ENCODE data around the gene KLF13. TPM values are rescaled to one million over a fixed set of nuclear protein-coding genes. Genes with fewer than 3 reads are reported as not detected.

The KLF13 gene
- polyA plus RNA-seq, 1 donor (not counting 4 experiments of a cell fraction or from before 2014, with no cell fraction given): 66.7 TPM

- no peak overlapping the region for H3K9ac ChIP-seq (ENCODE audit: control insufficient read depth, extremely low read depth, insufficient read depth, low read length)
- H3K9me1 ChIP-seq (ENCODE audit: control insufficient read depth, extremely low read depth, insufficient read depth, low read length): peaks cover 11% of the 10 kb centered on the region
- H3K4me3 ChIP-seq (ENCODE audit: control insufficient read depth in 2 of 3, extremely low read depth in 1 of 3, insufficient read depth in 2 of 3, low read depth in 1 of 3, low read length in 3 of 3): no peak overlapping the region
- TF ChIP-seq EZH2 (IDR thresholded peaks at IDR 0.05; ENCODE audit: low read length) (no peak), CTCF (optimal IDR thresholded peaks at IDR 0.05 in 1 of 3, IDR thresholded peaks at IDR 0.05 in 1 of 3, conservative IDR thresholded peaks at IDR 0.05 in 1 of 3; ENCODE audit: extremely low read depth in 1 of 3, insufficient read depth in 2 of 3, low read length in 3 of 3) (no peak)
- H3K9me3 ChIP-seq (ENCODE audit: control insufficient read depth, low read depth, low read length): no peaks in the 10 kb centered on the region
- no peak overlapping the region for H2AFZ ChIP-seq (ENCODE audit: control insufficient read depth, low read length)
- H3K27ac ChIP-seq (ENCODE audit: control insufficient read depth, insufficient read depth, low read length): no peak overlapping the region
- DNase-seq (ENCODE audit: low read depth, low spot score) (no peak), FAIRE-seq (no peak)
- dilution Hi-C loops (cut with MboI; ENCODE audit: extremely low pct_ligation_motif_present, low sequenced_read_pairs): no loop called here
- peaks cover 43% of the 10 kb centered on the region for H4K20me1 ChIP-seq (ENCODE audit: control insufficient read depth, extremely low read depth, insufficient read depth, low read length)
- H3K36me3 ChIP-seq (ENCODE audit: control insufficient read depth in 2 of 2, extremely low read depth in 1 of 2, insufficient read depth in 2 of 2, low read length in 2 of 2): peaks cover 1 to 27% of the 10 kb centered on the region in 2 experiments
- peaks cover 90% of the 10 kb centered on the region for H3K79me2 ChIP-seq (ENCODE audit: control insufficient read depth, insufficient read depth, low read length)
- no peak overlapping the region for H3K4me2 ChIP-seq (ENCODE audit: control insufficient read depth, extremely low read depth, insufficient read depth, low read depth, low read length)
- peaks cover 28% of the 10 kb centered on the region for H3K4me1 ChIP-seq (ENCODE audit: control insufficient read depth, extremely low read depth, insufficient read depth, low read length)
- H3K27me3 ChIP-seq (ENCODE audit: control insufficient read depth, extremely low read depth, insufficient read depth, low read length): no peaks in the 10 kb centered on the region
Measured at GRCh38 chr15:31332681-31333071, 6.0 kb downstream of the KLF13 start.

GRCh38 chr15:31333119-31333518 is 6.5 kb downstream of the KLF13 start:
- DNase-seq (ENCODE audit: low read depth, low spot score) (no peak), FAIRE-seq (no peak)
- Histone ChIP-seq H2AFZ (ENCODE audit: control insufficient read depth, low read length) (no peak overlapping the region), H3K9ac (ENCODE audit: control insufficient read depth, extremely low read depth, insufficient read depth, low read length) (no peak overlapping the region), H3K27ac (ENCODE audit: control insufficient read depth, insufficient read depth, low read length) (no peak overlapping the region), H3K4me2 (ENCODE audit: control insufficient read depth, extremely low read depth, insufficient read depth, low read depth, low read length) (no peak overlapping the region), H4K20me1 (ENCODE audit: control insufficient read depth, extremely low read depth, insufficient read depth, low read length) (peaks cover 48% of the 10 kb centered on the region), H3K4me3 (ENCODE audit: control insufficient read depth in 2 of 3, extremely low read depth in 1 of 3, insufficient read depth in 2 of 3, low read depth in 1 of 3, low read length in 3 of 3) (no peak overlapping the region), H3K79me2 (ENCODE audit: control insufficient read depth, insufficient read depth, low read length) (peaks cover 95% of the 10 kb centered on the region), H3K9me3 (ENCODE audit: control insufficient read depth, low read depth, low read length) (no peaks in the 10 kb centered on the region), H3K27me3 (ENCODE audit: control insufficient read depth, extremely low read depth, insufficient read depth, low read length) (no peaks in the 10 kb centered on the region), H3K36me3 (ENCODE audit: control insufficient read depth in 2 of 2, extremely low read depth in 1 of 2, insufficient read depth in 2 of 2, low read length in 2 of 2) (peaks cover 1 to 29% of the 10 kb centered on the region in 2 experiments), H3K4me1 (ENCODE audit: control insufficient read depth, extremely low read depth, insufficient read depth, low read length) (peaks cover 32% of the 10 kb centered on the region), H3K9me1 (ENCODE audit: control insufficient read depth, extremely low read depth, insufficient read depth, low read length) (peaks cover 11% of the 10 kb centered on the region)
- TF ChIP-seq EZH2 (IDR thresholded peaks at IDR 0.05; ENCODE audit: low read length) (no peak), CTCF (optimal IDR thresholded peaks at IDR 0.05 in 1 of 3, IDR thresholded peaks at IDR 0.05 in 1 of 3, conservative IDR thresholded peaks at IDR 0.05 in 1 of 3; ENCODE audit: extremely low read depth in 1 of 3, insufficient read depth in 2 of 3, low read length in 3 of 3) (no peak)
- dilution Hi-C loops (cut with MboI; ENCODE audit: extremely low pct_ligation_motif_present, low sequenced_read_pairs): no loop called here
